PC-9 (cell line): ENCODE data around the gene KCNJ8.

Experiments used
- EZH2 ChIP-seq: fragments of 200-600 bp; sonication (generic); IDR thresholded peaks from 2 replicates; pipeline ENCODE4 v1.8.0; 2017; ENCODE audit warnings: antibody characterized with exemption, low read depth
- TF ChIP-seq, protein P1 (sequence below): fragments of 200-600 bp; sonication (generic); conservative IDR thresholded peaks from 2 replicates; pipeline ENCODE4 v1.6.1; 2017; ENCODE audit warnings: mixed run types, antibody characterized with exemption, mild to moderate bottlenecking, moderate library complexity

DNA sequence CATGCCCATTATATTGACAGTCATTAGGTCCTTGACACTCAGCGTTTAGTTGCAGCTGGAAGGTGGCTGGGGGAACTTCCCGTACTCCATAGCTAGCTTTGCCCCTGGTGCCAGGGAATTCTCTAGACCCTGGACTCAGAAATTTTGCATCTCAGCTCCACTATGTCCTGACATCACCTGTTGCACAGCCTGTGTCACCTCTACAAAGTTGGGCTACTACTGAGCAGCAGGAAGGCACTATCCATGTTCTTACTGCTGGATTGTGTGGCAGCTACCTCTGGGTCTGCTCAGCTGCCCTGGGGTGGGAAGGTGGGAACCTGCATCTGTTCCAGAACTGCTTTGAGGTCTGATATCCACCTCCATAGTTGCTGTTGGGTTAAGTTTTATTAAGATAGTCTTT, 11.0 kb downstream of the KCNJ8 start:
- TF ChIP-seq, protein P1, sequence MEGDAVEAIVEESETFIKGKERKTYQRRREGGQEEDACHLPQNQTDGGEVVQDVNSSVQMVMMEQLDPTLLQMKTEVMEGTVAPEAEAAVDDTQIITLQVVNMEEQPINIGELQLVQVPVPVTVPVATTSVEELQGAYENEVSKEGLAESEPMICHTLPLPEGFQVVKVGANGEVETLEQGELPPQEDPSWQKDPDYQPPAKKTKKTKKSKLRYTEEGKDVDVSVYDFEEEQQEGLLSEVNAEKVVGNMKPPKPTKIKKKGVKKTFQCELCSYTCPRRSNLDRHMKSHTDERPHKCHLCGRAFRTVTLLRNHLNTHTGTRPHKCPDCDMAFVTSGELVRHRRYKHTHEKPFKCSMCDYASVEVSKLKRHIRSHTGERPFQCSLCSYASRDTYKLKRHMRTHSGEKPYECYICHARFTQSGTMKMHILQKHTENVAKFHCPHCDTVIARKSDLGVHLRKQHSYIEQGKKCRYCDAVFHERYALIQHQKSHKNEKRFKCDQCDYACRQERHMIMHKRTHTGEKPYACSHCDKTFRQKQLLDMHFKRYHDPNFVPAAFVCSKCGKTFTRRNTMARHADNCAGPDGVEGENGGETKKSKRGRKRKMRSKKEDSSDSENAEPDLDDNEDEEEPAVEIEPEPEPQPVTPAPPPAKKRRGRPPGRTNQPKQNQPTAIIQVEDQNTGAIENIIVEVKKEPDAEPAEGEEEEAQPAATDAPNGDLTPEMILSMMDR: no peak
- TF ChIP-seq EZH2: no peak
